HG02981 (cell line): ENCODE measurements around the gene PPP2R1A.

ENCODE experiments used
- ATAC-seq: cut with Tn5 transposase; IDR thresholded peaks from one replicate; pipeline ENCODE4 v1.9.1; 2021; ENCODE audit warnings: mild to moderate bottlenecking, moderate library complexity; ENCODE audit not compliant: unreplicated experiment

PPP2R1A gene

DNA sequence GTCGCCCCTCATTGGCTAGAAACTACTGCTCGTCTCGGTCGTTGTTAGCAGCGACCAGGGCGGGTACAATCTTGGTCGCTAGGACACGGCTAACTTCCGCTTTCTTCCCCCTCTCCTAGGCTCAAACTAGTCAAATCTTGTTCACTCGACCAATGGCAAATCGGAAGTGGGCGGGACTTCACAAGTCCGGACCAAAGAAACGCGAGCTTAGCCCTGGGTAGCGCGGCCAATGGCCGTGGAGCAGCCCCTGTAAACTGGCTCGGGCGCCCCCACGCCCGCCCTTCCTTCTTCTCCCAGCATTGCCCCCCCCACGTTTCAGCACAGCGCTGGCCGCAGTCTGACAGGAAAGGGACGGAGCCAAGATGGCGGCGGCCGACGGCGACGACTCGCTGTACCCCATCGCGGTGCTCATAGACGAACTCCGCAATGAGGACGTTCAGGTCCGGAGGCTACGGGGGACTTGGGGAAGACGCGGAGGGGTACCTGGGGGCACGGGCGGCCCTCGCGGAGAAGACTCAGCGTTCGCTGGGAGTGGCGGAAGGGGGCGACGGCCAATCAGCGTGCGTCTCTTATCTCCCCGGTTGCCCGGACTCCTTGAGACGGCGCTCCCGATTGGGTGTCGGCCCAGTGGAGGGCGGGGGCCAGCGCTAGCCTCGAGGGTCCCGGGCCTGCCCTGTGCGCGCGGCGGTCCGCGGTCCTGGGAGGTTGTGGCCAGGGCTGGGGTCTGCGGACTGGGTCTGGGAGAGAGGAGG is at the start of gene PPP2R1A:
Gene PPP2R1A, plus strand, starts transcription at position 318 of the 752 bp plus-strand sequence. Its CDS starts 45 bp downstream, at position 363.
- peak; percentile 92 for ATAC-seq

GRCh38 chr19:52141203-52141602 is 48.6 kb upstream of the PPP2R1A start:
- ATAC-seq, result no peak

- ATAC-seq, result no peak
These were observed 47.8 kb upstream of the PPP2R1A start for GRCh38 chr19:52142001-52142595.

GRCh38 chr19:52148256-52148655 is 41.6 kb upstream of the PPP2R1A start:
- ATAC-seq, result no peak

DNA sequence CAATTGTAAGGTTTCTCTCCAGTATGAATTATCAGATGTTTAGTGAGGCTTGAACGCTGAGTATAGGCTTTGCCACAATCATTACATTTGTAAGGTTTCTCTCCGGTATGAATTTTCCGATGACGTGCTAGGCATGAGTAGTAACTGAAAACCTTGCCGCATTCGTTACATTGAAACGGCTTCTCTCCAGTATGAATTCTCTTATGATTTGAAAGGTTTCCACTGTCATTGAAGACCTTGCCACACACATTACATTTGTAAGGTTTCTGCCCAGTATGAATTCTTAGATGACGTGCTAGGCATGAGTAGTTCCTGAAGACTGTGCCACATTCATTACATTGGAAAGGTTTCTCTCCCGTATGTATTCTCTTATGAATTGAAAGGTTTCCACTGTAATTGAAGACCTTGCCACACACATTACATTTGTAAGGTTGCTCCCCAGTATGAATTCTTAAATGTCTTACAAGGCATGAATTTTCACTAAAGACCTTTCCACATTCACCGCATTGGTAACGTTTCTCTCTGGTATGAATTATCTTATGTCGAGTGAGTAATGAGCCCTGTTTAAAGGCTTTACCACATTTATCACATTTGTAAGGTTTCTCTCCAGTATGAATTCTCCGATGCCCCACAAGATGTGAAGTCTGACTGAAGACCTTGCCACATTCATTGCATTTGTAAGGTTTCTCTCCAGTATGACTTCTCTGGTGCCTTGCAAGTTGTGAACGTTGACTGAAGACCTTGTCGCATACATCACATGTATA is 34.1 kb upstream of the PPP2R1A start:
- no peak for ATAC-seq

GRCh38 chr19:52170304-52170703 is 19.5 kb upstream of the PPP2R1A start:
- no peak for ATAC-seq

DNA sequence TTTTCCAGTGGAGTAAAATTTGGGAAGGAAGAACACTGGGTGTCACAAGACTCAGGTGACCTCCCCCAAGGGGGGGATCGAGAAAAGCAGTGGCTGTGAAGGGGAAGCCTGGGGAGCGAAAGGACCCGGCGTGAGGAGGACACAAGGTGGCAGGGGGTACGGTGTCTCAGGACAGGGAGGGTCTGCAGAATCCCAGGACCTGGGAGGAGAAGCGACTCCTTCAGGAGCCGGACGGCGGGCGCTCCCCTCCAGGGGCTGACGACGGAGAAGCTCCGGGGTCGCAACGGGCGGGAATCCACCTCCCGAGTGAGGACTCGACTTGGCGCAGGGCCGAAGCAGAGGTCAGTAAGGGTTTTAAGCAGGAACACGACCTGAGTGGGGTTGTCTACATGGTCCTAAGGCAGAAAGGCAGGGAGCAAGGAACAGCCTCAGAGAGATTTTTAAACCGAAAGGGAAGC is 19.0 kb upstream of the PPP2R1A start:
- ATAC-seq, result no peak

GRCh38 chr19:52171321-52172169 is 18.3 kb upstream of the PPP2R1A start, which contains the start of gene ZNF836:
ZNF836 (minus strand) TSS chr19:52171621; CDS start chr19:52168072, 3,549 bp downstream.
- peak; percentile 69 for ATAC-seq

- no peak for ATAC-seq
These were observed 17.5 kb upstream of the PPP2R1A start for GRCh38 chr19:52172347-52172746.

DNA sequence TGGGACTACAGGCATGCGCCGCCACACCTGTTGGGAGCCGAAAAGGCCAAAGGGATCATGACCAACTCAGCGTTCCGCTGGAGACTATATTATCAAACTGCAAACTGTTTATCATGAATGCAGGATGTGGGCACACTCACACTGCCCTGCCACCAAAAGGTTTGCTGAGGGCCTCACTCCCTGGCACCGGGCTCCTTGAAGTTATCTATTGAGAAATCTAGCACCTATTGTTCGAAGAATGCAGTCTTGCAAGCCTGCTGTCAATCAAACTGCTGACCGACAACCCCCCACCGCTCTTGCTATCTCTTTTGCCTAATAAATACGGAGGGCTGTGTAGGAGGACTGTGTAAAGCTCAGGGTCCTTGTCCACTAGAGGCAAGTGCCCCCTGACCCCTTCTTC is 13.3 kb upstream of the PPP2R1A start:
- ATAC-seq, result no peak

DNA sequence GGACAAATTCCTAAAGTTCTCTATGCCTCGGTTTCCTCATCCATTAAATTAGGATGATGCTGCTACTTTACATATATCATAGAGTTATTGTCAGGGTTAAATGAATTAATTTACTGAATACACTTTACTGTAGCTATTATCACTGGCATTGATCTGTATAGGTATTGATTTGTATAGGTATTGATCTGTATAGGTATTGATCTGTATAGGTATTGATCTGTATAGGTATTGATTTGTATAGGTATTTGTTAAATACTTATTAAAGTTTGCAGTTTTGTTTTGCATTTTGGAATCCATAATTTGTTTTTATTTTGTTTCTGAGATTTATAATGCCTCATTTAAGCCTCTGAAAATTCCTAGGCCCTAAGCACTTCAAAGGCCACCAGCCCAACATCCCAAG is 2.4 kb upstream of the PPP2R1A start:
- no peak for ATAC-seq

- ATAC-seq, result peak; percentile 4
These were observed 774 bp upstream of the PPP2R1A start for GRCh38 chr19:52188822-52189734.

GRCh38 chr19:52190487-52191293 is 838 bp downstream of the PPP2R1A start:
- no peak for ATAC-seq

DNA sequence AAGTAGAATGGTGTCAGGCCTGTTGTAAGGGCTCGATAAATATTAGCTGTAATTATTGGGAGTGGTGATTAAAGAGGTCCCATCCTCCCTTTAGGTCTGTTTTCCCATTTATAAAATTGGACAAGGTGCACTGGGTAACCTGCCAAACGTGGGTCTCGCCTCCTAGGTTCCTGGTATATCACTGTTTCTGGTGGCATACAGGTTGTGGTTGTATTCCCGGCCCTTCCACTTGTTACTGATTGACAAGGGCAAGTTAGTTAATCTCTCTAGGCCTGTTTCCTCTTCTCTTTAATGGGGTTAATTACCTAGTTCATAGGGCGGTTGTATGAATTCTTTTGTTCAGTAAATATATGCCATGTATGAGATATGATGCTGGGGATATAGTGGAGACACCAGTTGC is 1.5 kb downstream of the PPP2R1A start:
- ATAC-seq, result no peak

DNA sequence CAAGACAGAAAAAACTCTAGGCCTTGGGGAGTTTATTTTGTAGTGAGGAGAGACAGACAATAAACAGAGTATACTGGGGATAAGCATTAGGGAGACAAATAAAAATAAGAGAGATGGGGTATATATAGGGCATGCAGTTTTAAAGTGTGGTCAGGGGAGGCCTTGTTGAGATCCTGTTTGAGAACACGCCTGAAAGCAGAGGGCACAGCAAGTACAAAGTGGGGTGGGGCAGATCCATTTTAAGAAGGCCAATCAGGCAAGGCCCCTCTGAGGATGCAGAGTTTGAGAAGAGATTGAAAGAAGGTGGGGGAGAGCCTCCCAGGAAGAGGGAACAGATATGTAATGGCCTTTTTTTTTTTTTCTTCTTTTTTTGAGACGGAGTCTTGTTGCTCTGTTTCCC is 2.1 kb downstream of the PPP2R1A start:
- ATAC-seq, result no peak

- no peak for ATAC-seq
These were observed 6.6 kb downstream of the PPP2R1A start for GRCh38 chr19:52196256-52196967.

- no peak for ATAC-seq
These were observed 8.1 kb downstream of the PPP2R1A start for GRCh38 chr19:52197964-52198363.

DNA sequence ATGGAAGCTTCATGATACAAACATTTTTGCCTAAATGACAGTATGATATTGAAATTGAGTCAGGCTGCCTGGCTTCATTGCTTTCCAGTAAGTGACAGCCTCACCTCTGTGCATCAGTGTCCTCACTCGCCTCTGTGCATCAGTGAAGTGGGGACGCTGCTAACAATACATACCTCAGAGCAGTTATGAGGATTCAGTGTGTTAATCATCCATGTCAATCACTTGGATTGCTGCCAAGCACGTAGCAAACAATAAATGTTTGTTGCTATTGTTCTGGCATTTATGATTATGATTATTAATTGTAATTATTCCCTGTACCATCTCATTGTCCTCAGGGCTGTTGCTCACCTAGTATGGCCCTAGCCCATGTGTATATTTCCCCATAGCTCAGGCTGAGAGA is 8.8 kb downstream of the PPP2R1A start:
- no peak for ATAC-seq
